Naive thymus-derived CD8-positive, alpha-beta T cell (primary cell): Measurements from ENCODE around the gene C14orf93. TPM values are rescaled to one million over a fixed set of nuclear protein-coding genes. Genes with fewer than 3 reads are reported as not detected.

Experiments
- ATAC-seq, 2 donors: fragments of 150-1000 bp; cut with Tn5 transposase in 1 of 2; sonication (Bioruptor Pico), chemical (Tn5 transposase) in 1 of 2; 1 replicate in 1 of 2; 2 replicates in 1 of 2; pipeline ENCODE4 v1.10.0; 2021; ENCODE audit warnings: mild to moderate bottlenecking in 2 of 2, moderate library complexity in 2 of 2
- POLR2A ChIA-PET: fragments of 350-600 bp; sonication (Branson Sonifier 250); formaldehyde crosslinking; loops from one replicate; lab custom pipeline; 2021; ENCODE audit warnings: antibody characterized with exemption; lab: Charles Lee
- DNase-seq, 10 donors: peaks; one replicate each; pipeline versions ENCODE4 v3.0.0 to v3.0.0-alpha.2; 2020 to 2022
- H3K27ac Mint-ChIP-seq, 10 donors: one replicate each; pipeline ENCODE4 v1.8.0; 2020 to 2022; ENCODE audit warnings: mild to moderate bottlenecking in 10 of 10, mixed read lengths in 10 of 10, moderate library complexity in 4 of 10, inconsistent platforms in 1 of 10
- H3K27me3 Mint-ChIP-seq, 5 donors: one replicate each; pipeline ENCODE4 v1.8.0; 2021 to 2022; ENCODE audit warnings: mixed read lengths in 5 of 5
- H3K36me3 Mint-ChIP-seq, 3 donors: one replicate each; pipeline ENCODE4 v1.8.0; 2020 to 2022; ENCODE audit warnings: mixed read lengths in 3 of 3, mild to moderate bottlenecking in 2 of 3, inconsistent platforms in 1 of 3
- H3K4me1 Mint-ChIP-seq, 4 donors: one replicate each; pipeline ENCODE4 v1.8.0; 2021 to 2022; ENCODE audit warnings: mixed read lengths in 4 of 4
- H3K4me3 Mint-ChIP-seq, 10 donors: one replicate each; pipeline ENCODE4 v1.8.0; 2020 to 2022; ENCODE audit warnings: mild to moderate bottlenecking in 10 of 10, mixed read lengths in 10 of 10, moderate library complexity in 6 of 10, inconsistent platforms in 1 of 10
- H3K9me3 Mint-ChIP-seq, 9 donors: one replicate each; pipeline ENCODE4 v1.8.0; 2020 to 2022; ENCODE audit warnings: mixed read lengths in 9 of 9, mild to moderate bottlenecking in 3 of 9, inconsistent platforms in 1 of 9, moderate library complexity in 1 of 9
- polyA plus RNA-seq, 3 donors: library from polyadenylated mRNA; unstranded; fragments of 300-500 nt; fragmentation: Illumina TruSeq; gene quantifications; one replicate each; pipeline ENCODE4 v1.2.3, GENCODE V29; 2021
- total RNA-seq, 8 experiments: library from RNA in 2 of 8; stranded (reverse) in 2 of 8; gene quantifications; one replicate each; pipeline ENCODE4 v1.2.3 and lab custom pipeline; 2021 to 2026

Gene C14orf93
- total and polyA plus RNA-seq, 5 experiments from 2014 or later: 5.6 to 17.3 (median 10.9) TPM

DNA sequence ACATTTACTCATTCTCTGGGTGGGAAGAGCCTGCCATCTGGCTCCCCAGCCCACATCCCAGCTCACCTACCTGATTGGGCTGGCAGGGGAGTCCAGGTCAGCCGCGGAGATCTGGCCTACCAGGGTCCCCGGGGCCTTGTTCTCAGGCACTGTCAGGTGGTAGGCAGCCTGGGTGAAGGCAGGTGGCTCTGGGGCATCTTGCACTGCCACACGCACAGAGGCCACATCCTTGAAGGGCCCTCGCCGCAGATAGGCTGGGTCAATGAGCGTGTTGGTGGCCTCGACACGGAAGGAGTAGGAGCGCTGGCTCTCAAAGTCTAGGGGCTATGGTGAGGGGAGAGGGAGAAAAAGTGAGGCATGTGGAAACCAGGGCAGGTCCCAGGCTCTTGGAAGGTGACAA lies 43.5 kb upstream of the C14orf93 start:
- POLR2A ChIA-PET: no interaction called here
- Mint-ChIP-seq H3K4me3 (no peak overlapping the region), H3K36me3 (peaks cover 0 to 4% (median 0%) of the 10 kb centered on the region in 3 donors), H3K4me1 (peaks cover 15 to 21% (median 18%) of the 10 kb centered on the region in 4 donors), H3K27me3 (no peaks in the 10 kb centered on the region), H3K27ac (peak overlapping the region in 1 of 10 donors; percentile 53), H3K9me3 (no peaks in the 10 kb centered on the region)
- ATAC-seq (no peak), DNase-seq (peak in 1 of 10 donors; percentile 60)

DNA sequence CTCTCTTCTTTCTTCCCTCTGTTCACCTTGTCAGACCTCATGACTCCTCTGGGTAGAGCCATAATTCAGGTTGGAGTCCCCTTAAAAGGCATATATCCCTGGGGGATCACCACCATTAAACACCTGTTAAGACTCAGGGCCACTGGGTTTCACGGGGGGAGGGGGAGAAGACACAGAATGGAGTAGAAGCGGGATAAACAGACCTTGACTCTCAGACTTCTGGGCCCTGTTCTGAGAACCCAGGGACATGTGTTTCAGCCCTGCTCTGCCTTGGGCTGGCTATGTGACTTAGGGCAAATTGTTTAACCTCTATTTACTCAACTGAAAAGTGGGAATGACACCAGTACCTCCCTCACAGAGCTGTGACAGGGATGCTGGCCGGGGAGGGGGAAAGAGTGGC lies 42.7 kb upstream of the C14orf93 start:
- Mint-ChIP-seq H3K27ac (peak overlapping the region in 1 of 10 donors; percentile 40), H3K27me3 (peaks cover 0 to 3% (median 0%) of the 10 kb centered on the region in 5 donors), H3K4me1 (peaks cover 9 to 17% (median 13%) of the 10 kb centered on the region in 4 donors), H3K4me3 (no peak overlapping the region), H3K36me3 (no peaks in the 10 kb centered on the region), H3K9me3 (no peaks in the 10 kb centered on the region)
- no peak for ATAC-seq
- DNase-seq: peak in 1 of 10 donors; percentile 7
- POLR2A ChIA-PET: no interaction called here

DNA sequence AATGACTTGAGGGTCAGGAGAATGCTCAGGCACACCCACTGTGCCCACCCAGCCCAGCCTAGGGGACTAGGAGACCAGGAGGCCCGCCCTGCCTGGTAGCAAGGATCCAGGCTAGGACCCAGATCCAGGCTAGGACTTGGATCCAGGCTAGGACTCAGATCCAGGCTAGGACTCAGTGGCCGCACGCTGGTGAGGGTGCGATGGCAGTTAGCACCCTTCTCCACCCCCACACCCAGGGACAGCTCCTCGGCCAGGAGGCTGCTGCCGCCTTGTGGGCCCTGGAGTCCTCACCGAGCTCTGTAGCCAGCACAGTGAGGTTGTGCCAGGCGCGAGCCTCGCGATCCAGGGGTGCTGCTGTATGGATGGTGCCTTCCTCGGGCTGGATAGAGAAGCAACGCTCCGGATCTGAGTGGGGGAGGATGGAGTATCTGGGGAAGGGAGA lies 42.3 kb upstream of the C14orf93 start:
- Mint-ChIP-seq H3K27me3 (peaks cover 1 to 7% (median 4%) of the 10 kb centered on the region in 5 donors), H3K4me1 (peaks cover 9 to 22% (median 15%) of the 10 kb centered on the region in 4 donors), H3K9me3 (peaks cover 0 to 2% (median 0%) of the 10 kb centered on the region in 9 donors), H3K36me3 (no peaks in the 10 kb centered on the region), H3K4me3 (no peak overlapping the region), H3K27ac (peak overlapping the region in 2 of 10 donors; percentile 22 to 59)
- no peak for ATAC-seq
- DNase-seq: peak in 1 of 10 donors; percentile 19
- POLR2A ChIA-PET: no interaction called here

DNA sequence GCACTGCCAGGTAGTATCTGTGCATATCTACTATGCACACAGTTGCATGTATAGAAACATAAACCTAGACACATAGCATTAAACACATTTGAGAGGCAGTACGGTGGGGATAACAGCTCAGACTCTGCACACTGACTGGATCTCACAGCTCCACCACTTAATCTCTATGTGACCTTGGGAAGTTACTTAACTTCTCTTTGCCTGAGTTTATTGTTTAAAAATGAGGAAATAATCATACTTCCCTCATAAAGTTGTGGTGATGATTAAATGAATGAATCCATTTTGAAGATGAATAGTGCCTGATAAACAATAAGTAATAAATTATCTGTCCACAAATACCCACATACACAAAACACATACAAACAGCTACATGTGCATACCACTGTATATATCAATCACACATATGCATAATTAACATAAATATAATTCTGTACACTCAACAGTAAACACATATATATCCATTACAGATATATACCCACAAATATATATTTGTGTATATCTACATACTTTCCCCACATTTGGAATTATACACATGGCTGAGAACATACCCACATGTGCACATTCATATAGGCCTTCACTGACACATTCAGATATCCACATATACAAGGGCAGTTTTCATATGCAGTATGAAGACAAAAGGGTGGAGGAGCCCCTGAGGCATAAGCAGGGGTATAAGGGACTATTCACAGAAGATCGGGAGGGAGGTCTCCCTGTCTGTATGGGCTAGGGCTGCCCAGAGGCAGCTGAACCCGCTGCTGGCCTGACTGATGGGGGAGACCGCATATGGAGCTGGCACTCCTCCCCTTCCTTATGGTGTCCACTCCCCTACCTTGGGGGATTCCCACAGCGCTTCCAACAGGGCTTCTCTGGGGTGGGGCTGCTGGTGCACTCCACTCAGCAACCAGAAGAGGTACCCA lies 41.5 kb upstream of the C14orf93 start:
- H3K27me3 Mint-ChIP-seq: peaks cover 1 to 11% (median 5%) of the 10 kb centered on the region in 5 donors
- H3K4me1 Mint-ChIP-seq: peaks cover 3 to 14% (median 9%) of the 10 kb centered on the region in 4 donors
- H3K27ac Mint-ChIP-seq: no peak overlapping the region
- peak in 1 of 10 donors; percentile 11 for DNase-seq
- no peaks in the 10 kb centered on the region for H3K36me3 Mint-ChIP-seq
- H3K9me3 Mint-ChIP-seq: peaks cover 0 to 2% (median 0%) of the 10 kb centered on the region in 9 donors
- ATAC-seq: no peak
- H3K4me3 Mint-ChIP-seq: no peak overlapping the region
- POLR2A ChIA-PET: no interaction called here

DNA sequence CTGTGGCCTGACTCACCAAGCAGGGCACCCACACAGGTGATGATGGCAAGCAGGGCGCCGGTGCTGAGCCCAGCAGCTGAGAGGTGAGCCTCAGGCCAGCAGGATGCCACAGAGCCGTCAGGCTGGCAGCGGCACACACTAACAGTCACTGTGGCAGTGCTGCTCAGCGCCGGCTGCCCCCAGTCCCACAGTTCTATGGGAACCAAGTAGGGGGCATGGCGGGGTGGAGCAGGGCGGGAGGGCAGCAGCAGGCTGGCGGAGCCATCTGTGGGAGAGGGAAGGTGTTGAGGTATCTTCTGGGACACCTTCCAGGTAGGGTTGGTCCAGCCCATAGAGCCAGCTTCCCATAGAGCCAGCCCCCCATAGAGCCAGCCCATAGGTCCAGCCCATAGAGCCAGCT lies 39.1 kb upstream of the C14orf93 start:
- Mint-ChIP-seq H3K4me3 (no peak overlapping the region), H3K36me3 (no peaks in the 10 kb centered on the region), H3K4me1 (peaks cover 0 to 6% (median 2%) of the 10 kb centered on the region in 4 donors), H3K9me3 (peaks cover 0 to 2% (median 0%) of the 10 kb centered on the region in 9 donors), H3K27ac (no peak overlapping the region), H3K27me3 (peaks cover 1 to 11% (median 7%) of the 10 kb centered on the region in 5 donors)
- POLR2A ChIA-PET: interaction anchor here (0.9 kb wide), 1 partner anchor 42 kb away, joined by 3 read pairs; no protein-coding TSS in a partner anchor
- ATAC-seq (no peak), DNase-seq (no peak)

DNA sequence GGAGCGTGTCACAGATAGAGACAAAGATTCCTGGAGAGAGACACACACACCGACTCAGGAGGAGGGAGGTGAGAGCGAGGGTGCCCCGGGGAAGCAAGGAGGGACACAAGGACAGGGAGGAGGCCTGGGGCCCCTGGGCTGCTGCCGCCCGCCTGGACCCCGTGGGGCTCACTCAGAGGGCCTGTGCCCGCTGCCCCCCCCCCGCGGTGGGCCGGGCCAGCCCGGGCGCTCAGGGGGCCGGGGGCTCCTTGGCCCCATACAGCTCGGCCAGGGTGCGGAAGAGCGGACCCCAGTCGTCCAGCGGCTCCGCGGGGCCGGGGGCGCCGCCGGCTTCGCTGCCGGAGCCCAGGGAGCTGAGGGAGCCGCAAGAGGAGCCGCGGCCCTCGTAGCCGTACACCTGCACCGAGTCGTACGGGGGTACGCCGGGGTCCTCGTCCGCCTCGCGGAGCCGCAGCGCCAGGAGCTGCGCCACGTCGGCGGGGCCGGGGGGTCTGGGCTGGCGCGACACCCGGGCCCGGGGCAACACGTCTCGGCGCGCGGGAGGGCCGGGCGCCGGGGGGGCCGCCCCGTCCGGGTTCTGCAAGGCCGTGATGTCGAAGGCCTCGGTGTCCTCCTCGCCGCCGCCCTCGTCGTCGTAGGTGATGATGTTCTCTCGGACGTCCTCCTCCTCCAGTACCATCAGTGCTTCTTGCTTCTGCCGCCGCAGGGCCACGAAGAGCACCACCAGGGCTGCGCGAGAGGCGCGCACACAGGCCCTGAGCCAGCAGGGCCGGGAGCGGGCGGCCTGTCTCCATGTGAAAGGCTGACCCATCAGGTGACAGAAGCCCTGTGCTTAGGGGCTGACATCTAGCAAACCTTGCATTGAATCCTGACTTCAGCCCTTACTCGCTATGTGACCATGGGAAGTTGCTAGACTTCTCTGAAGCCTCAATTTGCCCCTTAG lies 38.1 kb upstream of the C14orf93 start:
- H3K27me3 Mint-ChIP-seq: peaks cover 1 to 11% (median 7%) of the 10 kb centered on the region in 5 donors
- DNase-seq: peak in 1 of 10 donors; percentile 59
- POLR2A ChIA-PET: interaction anchor here (0.9 kb wide), 1 partner anchor 41 kb away, joined by 3 read pairs; no protein-coding TSS in a partner anchor
- no peak for ATAC-seq
- peaks cover 0 to 2% (median 0%) of the 10 kb centered on the region in 9 donors for H3K9me3 Mint-ChIP-seq
- H3K27ac Mint-ChIP-seq: no peak overlapping the region
- H3K36me3 Mint-ChIP-seq: no peaks in the 10 kb centered on the region
- peaks cover 0 to 6% (median 2%) of the 10 kb centered on the region in 4 donors for H3K4me1 Mint-ChIP-seq
- no peak overlapping the region for H3K4me3 Mint-ChIP-seq

DNA sequence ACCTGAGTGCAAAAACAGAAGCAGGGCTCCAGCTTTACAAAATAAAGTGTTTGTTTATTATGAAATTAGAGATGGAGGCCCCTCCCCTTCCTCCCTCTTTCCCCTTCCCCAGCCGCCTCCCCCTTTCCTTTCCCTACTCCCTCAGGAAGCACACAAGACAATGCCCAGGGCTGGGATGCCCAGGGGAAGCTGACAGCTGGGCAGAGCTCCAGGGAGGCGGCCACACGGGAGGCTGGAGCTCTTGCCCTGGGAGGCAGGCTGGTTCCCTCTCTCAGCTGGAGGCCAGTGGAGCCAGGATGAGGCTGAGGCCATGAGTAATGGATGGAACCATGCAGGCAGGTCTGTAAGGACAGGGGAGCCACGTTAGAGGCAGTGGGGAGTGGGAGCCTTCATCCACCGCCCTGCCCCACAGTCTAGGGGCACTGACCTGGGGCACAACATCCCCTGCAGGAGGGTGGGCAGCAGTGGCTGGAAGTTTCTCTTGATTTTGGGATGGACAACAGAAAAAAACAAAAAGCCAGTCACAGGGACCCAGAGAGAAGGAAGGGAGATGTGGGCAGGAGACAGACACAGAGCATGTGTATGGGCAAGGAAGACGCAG lies 37.2 kb upstream of the C14orf93 start:
- H3K9me3 Mint-ChIP-seq: peaks cover 0 to 2% (median 0%) of the 10 kb centered on the region in 9 donors
- no peak for ATAC-seq
- POLR2A ChIA-PET: interaction anchor here (0.7 kb wide), 1 partner anchor 454 kb away, joined by 6 read pairs; no protein-coding TSS in a partner anchor
- no peak overlapping the region for H3K4me3 Mint-ChIP-seq
- H3K27me3 Mint-ChIP-seq: peaks cover 1 to 11% (median 7%) of the 10 kb centered on the region in 5 donors
- peaks cover 0 to 6% (median 3%) of the 10 kb centered on the region in 4 donors for H3K4me1 Mint-ChIP-seq
- DNase-seq: peak in 1 of 10 donors; percentile 38
- H3K27ac Mint-ChIP-seq: no peak overlapping the region
- no peaks in the 10 kb centered on the region for H3K36me3 Mint-ChIP-seq

DNA sequence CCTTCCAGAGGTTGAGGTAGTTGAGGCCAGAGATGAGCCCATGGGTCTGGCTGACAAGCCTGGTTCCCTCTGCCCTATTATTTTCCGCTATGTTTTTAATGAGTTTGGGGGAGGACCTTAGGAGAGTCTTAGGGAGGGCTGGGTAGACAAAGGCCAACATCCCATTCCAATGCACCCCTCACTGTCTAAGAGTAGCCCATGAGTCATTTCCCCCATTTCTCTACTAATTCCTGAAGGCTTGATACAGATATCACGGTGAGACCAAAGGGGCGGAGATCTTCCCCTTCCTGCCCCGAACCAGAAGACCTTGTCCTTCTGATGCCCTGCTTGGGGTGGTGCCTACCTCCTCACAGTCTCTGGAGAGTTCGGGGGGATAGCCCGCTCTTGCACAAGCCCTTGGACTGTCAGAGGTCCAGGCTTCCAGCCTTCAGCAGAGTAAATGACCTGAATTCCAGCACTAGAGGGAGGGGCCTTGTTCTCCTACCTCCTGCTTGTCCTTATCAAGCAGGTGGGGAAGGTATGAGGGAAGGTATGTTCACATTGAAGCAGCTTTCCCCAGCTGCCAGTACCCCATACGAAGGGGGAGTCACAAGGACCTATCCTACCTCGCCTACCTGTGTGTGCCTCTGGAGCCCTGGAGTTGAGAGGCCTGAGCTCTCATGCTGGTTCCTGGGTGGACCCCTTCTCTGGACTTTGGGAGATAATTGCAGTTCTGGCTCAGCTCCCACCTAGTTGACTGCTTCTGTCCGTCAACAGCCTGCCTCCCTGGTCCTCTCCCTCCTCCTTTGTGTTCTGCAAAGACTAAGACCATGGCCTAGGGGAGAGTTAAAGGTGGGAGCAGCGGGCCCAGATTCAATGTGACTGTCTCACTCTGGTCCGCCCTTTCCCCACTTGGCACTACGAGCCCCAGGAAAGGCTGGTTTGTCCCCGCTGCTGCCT lies 35.7 kb upstream of the C14orf93 start:
- no peaks in the 10 kb centered on the region for H3K36me3 Mint-ChIP-seq
- POLR2A ChIA-PET: interaction anchor here (0.5 to 0.6 kb wide), 2 partner anchors 191 to 248 kb away, joined by 3 to 5 read pairs; no protein-coding TSS in a partner anchor
- peaks cover 0 to 2% (median 0%) of the 10 kb centered on the region in 9 donors for H3K9me3 Mint-ChIP-seq
- peaks cover 0 to 6% (median 3%) of the 10 kb centered on the region in 4 donors for H3K4me1 Mint-ChIP-seq
- H3K4me3 Mint-ChIP-seq: no peak overlapping the region
- H3K27ac Mint-ChIP-seq: no peak overlapping the region
- H3K27me3 Mint-ChIP-seq: peaks cover 1 to 11% (median 7%) of the 10 kb centered on the region in 5 donors
- peak in 1 of 10 donors; percentile 3 for DNase-seq
- no peak for ATAC-seq

DNA sequence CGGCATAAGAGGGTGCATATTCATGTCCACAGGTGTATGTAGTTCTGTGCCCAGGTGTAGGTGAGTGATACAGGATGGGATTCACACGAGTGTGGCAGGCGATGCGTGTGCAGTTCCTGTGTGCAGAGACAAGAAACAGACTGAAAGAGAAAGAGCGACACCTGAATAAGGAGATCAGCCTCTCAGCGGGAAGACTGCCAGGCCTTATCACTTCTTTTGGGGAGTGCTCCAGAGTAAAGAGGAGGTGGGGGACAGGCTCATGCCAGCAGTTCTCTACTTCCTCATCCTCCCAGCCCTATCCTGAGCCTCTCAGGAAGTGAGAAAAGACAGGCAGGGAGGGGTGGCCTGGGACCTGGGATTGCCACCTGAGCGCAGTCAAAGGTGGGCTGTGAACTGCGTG lies 34.9 kb upstream of the C14orf93 start:
- peaks cover 0 to 2% (median 0%) of the 10 kb centered on the region in 9 donors for H3K9me3 Mint-ChIP-seq
- no peaks in the 10 kb centered on the region for H3K36me3 Mint-ChIP-seq
- H3K27me3 Mint-ChIP-seq: peaks cover 1 to 11% (median 7%) of the 10 kb centered on the region in 5 donors
- peaks cover 0 to 6% (median 3%) of the 10 kb centered on the region in 4 donors for H3K4me1 Mint-ChIP-seq
- POLR2A ChIA-PET: no interaction called here
- ATAC-seq (no peak), DNase-seq (no peak)
- H3K4me3 Mint-ChIP-seq: no peak overlapping the region
- peak overlapping the region in 1 of 10 donors; percentile 12 for H3K27ac Mint-ChIP-seq

DNA sequence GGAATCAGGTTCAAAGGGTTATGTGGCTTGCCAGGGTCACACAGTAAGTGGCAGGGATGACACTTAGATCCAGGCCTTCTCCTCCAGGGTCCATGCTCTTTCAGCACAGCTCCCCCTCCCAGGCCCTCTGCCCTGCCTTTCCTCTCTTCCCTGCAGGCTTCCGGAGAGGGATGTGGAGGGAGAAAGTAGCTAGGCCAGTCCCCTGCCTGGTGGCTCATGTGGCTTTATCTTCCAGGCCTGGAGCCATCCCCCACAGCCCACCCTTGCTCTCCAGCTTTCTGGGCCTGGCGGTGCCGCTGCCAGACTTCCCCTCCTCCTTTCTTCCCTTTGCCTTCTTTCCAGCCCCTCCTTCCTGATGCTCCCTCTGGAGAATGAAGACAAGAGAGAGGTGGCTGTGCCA lies 33.8 kb upstream of the C14orf93 start:
- DNase-seq (peak in 1 of 10 donors; percentile 11), ATAC-seq (no peak)
- H3K36me3 Mint-ChIP-seq: no peaks in the 10 kb centered on the region
- peaks cover 0 to 2% (median 0%) of the 10 kb centered on the region in 9 donors for H3K9me3 Mint-ChIP-seq
- peaks cover 1 to 11% (median 7%) of the 10 kb centered on the region in 5 donors for H3K27me3 Mint-ChIP-seq
- POLR2A ChIA-PET: no interaction called here
- H3K27ac Mint-ChIP-seq: no peak overlapping the region
- H3K4me1 Mint-ChIP-seq: peaks cover 0 to 6% (median 3%) of the 10 kb centered on the region in 4 donors
- no peak overlapping the region for H3K4me3 Mint-ChIP-seq

DNA sequence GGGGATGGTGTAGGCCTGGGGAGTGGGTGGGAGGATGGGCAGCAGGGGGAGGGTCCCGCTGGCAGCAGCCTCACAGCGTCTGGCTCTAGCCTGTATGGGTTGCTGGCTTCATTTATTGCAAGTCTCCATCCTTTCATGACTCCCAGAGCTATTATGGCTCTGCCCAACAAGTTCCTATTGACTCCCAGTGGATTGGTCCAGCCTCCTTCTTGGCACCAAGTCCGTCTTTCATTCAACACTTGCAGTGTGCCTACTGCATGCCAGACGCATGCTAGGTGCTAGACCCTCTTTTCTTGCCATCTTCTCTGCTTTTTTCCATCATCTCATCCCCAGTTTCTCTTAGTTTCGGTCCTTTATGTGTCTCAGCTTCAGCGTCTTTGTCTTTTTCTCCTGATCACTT lies 33.2 kb upstream of the C14orf93 start:
- POLR2A ChIA-PET: no interaction called here
- H3K27me3 Mint-ChIP-seq: peaks cover 1 to 11% (median 7%) of the 10 kb centered on the region in 5 donors
- H3K27ac Mint-ChIP-seq: no peak overlapping the region
- H3K36me3 Mint-ChIP-seq: no peaks in the 10 kb centered on the region
- no peak overlapping the region for H3K4me3 Mint-ChIP-seq
- ATAC-seq: no peak
- peak in 1 of 10 donors; percentile 14 for DNase-seq
- H3K9me3 Mint-ChIP-seq: peaks cover 0 to 2% (median 0%) of the 10 kb centered on the region in 9 donors
- H3K4me1 Mint-ChIP-seq: peaks cover 0 to 6% (median 3%) of the 10 kb centered on the region in 4 donors
